Thyroid gland (tissue), 4 donors: ENCODE data around the gene ANKRD39. TPM values are rescaled to one million over a fixed set of nuclear protein-coding genes. Genes with fewer than 3 reads are reported as not detected.

ENCODE experiments used
- DNase-seq, 2 donors: peaks; one replicate each; pipeline ENCODE4 v3.0.0-alpha.2; 2019
- H3K27ac ChIP-seq, 3 donors: fragments of 200-600 bp; sonication (generic); 1 replicate in 2 of 3; 2 replicates in 1 of 3; pipeline ENCODE4 v1.5.1; 2016 to 2019; ENCODE audit warnings: mild to moderate bottlenecking in 1 of 3, moderate library complexity in 1 of 3
- H3K27me3 ChIP-seq: fragments of 200-600 bp; sonication (generic); one replicate; pipeline ENCODE4 v1.5.1; 2019
- H3K36me3 ChIP-seq, 2 donors: fragments of 200-600 bp; sonication (generic); one replicate each; pipeline ENCODE4 v1.5.1; 2016 to 2019
- H3K4me1 ChIP-seq, 2 donors: fragments of 200-600 bp; sonication (generic); one replicate each; pipeline ENCODE4 v1.5.1; 2017 to 2019
- H3K4me3 ChIP-seq, 3 donors: fragments of 200-600 bp; sonication (generic); replicated peaks in 1 of 3; 1 replicate in 2 of 3; 2 replicates in 1 of 3; pipeline ENCODE4 v1.5.1; 2016; ENCODE audit warnings: mild to moderate bottlenecking in 1 of 3
- H3K9me3 ChIP-seq: fragments of 200-600 bp; sonication (generic); one replicate; pipeline ENCODE4 v1.5.1; 2017
- CTCF ChIP-seq, 6 experiments: fragments of 200-600 bp in 3 of 6; fragments of 450-650 bp in 3 of 6; sonication (generic) in 3 of 6; IDR thresholded peaks; one replicate each; pipeline ENCODE4 v1.5.1; 2016 to 2019; ENCODE audit warnings: antibody characterized with exemption in 6 of 6, mild to moderate bottlenecking in 2 of 6, inconsistent platforms in 1 of 6, moderate library complexity in 1 of 6
- POLR2A ChIP-seq, 2 donors: fragments of 450-650 bp; IDR thresholded peaks; one replicate each; pipeline ENCODE4 v1.6.1; 2017; ENCODE audit warnings: antibody characterized with exemption in 2 of 2, mild to moderate bottlenecking in 2 of 2, moderate library complexity in 1 of 2
- WGBS, 2 donors: methylation state at CpG; one replicate each; pipeline ENCODE4 v1.1.5; 2017; 5-methylcytosine and 5-hydroxymethylcytosine counted together
- intact Hi-C: fragments of 100-400 bp; cut with DNase I; formaldehyde crosslinking; loops from one replicate; pipeline ENCODE4 v1.15.1; 2023
- total RNA-seq, 4 donors: library from RNA; depleted of rRNA; stranded (reverse); fragments of >200 nt; gene quantifications; one replicate each; pipeline ENCODE4 v1.2.3, GENCODE V29; 2016

ANKRD39 gene
- total RNA-seq, 4 donors from 2014 or later = 11.6 to 25.7 (median 14.1) TPM

- H3K27ac ChIP-seq = peak overlapping the region in 1 of 3 donors; percentile 17
- H3K9me3 ChIP-seq = no peaks in the 10 kb centered on the region
- no peak overlapping the region for H3K4me3 ChIP-seq
- no peaks in the 10 kb centered on the region for H3K36me3 ChIP-seq
- no peaks in the 10 kb centered on the region for H3K27me3 ChIP-seq
- TF ChIP-seq CTCF (IDR thresholded peaks at IDR 0.05) (no peak), POLR2A (IDR thresholded peaks at IDR 0.05) (no peak)
- intact Hi-C loops = no loop called here
- 84 to 93% methylated on average over 10 to 15 of the region's 18 CpGs for WGBS, 2 donors
- H3K4me1 ChIP-seq = peaks cover 10 to 43% of the 10 kb centered on the region in 2 donors
- DNase-seq = peak; percentile 39 to 54
Measured at GRCh38 chr2:96895746-96896651, 38.2 kb upstream of the ANKRD39 start.

GRCh38 chr2:96895032-96895745, 37.4 kb upstream of the ANKRD39 start:
- no peak for DNase-seq
- intact Hi-C loops = no loop called here
- Histone ChIP-seq H3K9me3 (no peaks in the 10 kb centered on the region), H3K27me3 (no peaks in the 10 kb centered on the region), H3K36me3 (no peaks in the 10 kb centered on the region), H3K4me3 (no peak overlapping the region), H3K4me1 (peaks cover 10 to 50% of the 10 kb centered on the region in 2 donors), H3K27ac (peak overlapping the region in 1 of 3 donors; percentile 17)
- 81 to 95% methylated on average over 9 of the region's 10 CpGs for WGBS, 2 donors
- TF ChIP-seq POLR2A (IDR thresholded peaks at IDR 0.05) = no peak
- TF ChIP-seq CTCF (IDR thresholded peaks at IDR 0.05) = no peak

GRCh38 chr2:96894151-96894531, 36.3 kb upstream of the ANKRD39 start:
- no peak overlapping the region for H3K4me3 ChIP-seq
- intact Hi-C loops = no loop called here
- TF ChIP-seq POLR2A (IDR thresholded peaks at IDR 0.05) = no peak
- TF ChIP-seq CTCF (IDR thresholded peaks at IDR 0.05) = no peak
- H3K27me3 ChIP-seq = no peaks in the 10 kb centered on the region
- no peak overlapping the region for H3K27ac ChIP-seq
- no peaks in the 10 kb centered on the region for H3K9me3 ChIP-seq
- DNase-seq = no peak
- 94 to 95% methylated on average over 3 of the region's 3 CpGs for WGBS, 2 donors
- H3K4me1 ChIP-seq = peaks cover 8 to 45% of the 10 kb centered on the region in 2 donors
- H3K36me3 ChIP-seq = no peaks in the 10 kb centered on the region

GRCh38 chr2:96893289-96894150, 35.7 kb upstream of the ANKRD39 start:
- DNase-seq = no peak
- peaks cover 7 to 43% of the 10 kb centered on the region in 2 donors for H3K4me1 ChIP-seq
- no peak overlapping the region for H3K4me3 ChIP-seq
- no peaks in the 10 kb centered on the region for H3K36me3 ChIP-seq
- H3K9me3 ChIP-seq = no peaks in the 10 kb centered on the region
- no peaks in the 10 kb centered on the region for H3K27me3 ChIP-seq
- WGBS, 2 donors = 94 to 100% methylated on average over 5 to 15 of the region's 16 CpGs
- TF ChIP-seq CTCF (IDR thresholded peaks at IDR 0.05) (no peak), POLR2A (IDR thresholded peaks at IDR 0.05) (no peak)
- no peak overlapping the region for H3K27ac ChIP-seq
- intact Hi-C loops = no loop called here
